IPS-18c (cell line): ENCODE measurements around the gene SLC25A42.
"Not testable (repeated sequence)": the region's sequence is repeated elsewhere in the genome, so short reads cannot be mapped to it uniquely, and the experiment has no call there.

Experiments
- H3K4me3 ChIP-seq: 2 replicates; pipeline ENCODE4 v1.7.0; 2013; ENCODE audit warnings: low read depth, mild to moderate bottlenecking, low read length, moderate library complexity; ENCODE audit not compliant: insufficient read depth
- H3K9me3 ChIP-seq: one replicate; pipeline ENCODE4 v1.6.1; 2013; ENCODE audit warnings: mild to moderate bottlenecking, low read length, moderate library complexity; ENCODE audit not compliant: control insufficient read depth, insufficient read depth

The SLC25A42 gene

DNA sequence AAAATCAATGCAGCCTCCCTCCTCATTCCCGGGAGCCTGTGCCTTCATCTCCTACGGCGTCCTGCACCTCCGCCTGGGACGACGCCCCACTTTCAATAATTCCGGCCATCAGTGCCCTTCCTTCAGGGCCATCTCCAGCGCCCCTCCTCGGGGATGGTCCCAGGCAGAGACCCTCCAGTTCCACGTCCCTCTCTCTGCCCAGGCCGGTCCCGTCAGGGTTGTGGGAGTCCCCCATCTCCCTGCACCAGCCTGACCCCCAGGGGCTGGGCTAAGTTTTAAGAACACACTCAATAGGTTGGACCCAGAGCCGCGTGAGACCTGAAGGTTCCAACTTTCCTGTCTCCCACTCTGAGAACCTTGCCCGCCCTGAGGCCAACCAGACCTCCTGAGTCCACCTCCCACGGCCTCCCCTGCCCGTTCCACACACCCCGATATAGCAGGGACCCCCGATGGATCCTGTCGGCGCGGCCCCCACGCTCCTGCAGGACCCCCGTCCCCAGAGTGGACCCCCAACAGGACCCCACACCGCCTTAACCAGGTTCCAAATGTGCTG lies 73.8 kb downstream of the SLC25A42 start:
- peak overlapping the region; percentile 70 for H3K4me3 ChIP-seq
- H3K9me3 ChIP-seq, result no peaks in the 10 kb centered on the region

DNA sequence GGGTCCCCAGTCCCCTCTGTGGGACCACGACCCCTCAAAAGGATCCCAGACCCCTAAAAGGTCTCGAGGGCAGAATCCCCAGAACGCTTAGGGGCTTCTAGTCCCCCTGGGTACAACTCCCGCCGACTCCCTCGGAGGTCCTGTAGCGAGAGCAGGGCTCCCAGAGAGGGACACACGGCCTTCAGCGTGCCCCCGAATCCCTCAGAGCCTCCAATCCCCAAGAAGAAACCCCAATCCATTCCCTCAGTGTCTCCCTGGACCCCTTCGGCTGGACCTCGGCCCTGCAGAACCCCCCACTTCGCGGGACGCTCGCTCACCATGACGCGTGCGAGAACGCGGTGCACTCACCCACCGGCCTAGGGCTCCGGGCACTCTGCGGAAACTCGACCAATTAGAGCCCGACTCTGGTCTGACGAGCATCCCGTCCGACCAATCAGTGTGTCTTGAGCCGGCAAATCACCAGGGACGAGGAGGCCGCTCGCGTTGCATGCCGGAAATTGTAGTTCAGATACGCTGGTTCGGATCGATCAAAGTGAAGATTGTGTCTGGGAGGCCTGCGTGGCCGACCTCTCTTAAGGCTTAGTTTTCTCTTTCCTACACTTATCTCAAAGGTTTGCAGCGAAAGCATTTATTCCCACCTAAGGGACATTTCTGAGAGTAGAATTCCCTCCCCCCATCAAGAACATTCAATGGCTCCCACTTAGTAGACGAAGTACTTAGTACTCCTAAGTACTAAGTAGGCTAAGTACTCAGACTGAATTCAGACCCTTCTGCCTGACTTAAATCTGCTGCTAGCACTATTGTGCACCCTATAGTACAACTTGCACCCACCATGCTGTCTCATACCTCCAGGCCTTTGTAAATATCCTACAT lies 74.6 kb downstream of the SLC25A42 start, which contains the start of gene TMEM161A:
TSS of gene TMEM161A (minus strand) at position 370 of the 873 bp plus-strand sequence. CDS start at position 320, 50 bp downstream.
- H3K4me3 ChIP-seq, result peak within 1 kb of the TSS; percentile 70

DNA sequence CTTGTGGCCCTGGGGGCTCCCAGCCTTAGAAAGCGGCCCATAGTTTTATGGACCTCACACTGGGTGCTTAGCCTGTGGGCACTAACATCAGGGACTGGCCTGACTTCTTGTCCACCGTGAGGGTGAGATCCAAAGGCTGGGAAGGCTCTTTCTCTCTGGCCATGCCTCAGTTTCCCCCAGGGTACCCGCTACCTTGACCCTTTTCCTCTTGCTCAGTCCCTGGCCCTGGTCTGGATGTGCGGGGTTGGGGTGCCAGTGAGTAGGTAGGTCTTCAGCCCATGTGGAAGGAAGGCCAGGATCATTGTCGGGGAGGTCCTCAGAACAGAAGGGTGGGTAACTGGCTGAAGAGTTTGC lies 76.1 kb downstream of the SLC25A42 start:
- H3K4me3 ChIP-seq, result no peak overlapping the region

More for the DNA sequence above, 74.6 kb downstream of the SLC25A42 start, which contains the start of gene TMEM161A:
- no peaks in the 10 kb centered on the region for H3K9me3 ChIP-seq

GRCh38 chr19:19140476-19140875 lies 76.7 kb downstream of the SLC25A42 start:
- Histone ChIP-seq H3K4me3 (no peak overlapping the region), H3K9me3 (no peaks in the 10 kb centered on the region)

More for the DNA sequence above, 76.1 kb downstream of the SLC25A42 start:
- H3K9me3 ChIP-seq, result no peaks in the 10 kb centered on the region

GRCh38 chr19:19142347-19142746 lies 78.6 kb downstream of the SLC25A42 start:
- H3K4me3 ChIP-seq, result no peak overlapping the region

DNA sequence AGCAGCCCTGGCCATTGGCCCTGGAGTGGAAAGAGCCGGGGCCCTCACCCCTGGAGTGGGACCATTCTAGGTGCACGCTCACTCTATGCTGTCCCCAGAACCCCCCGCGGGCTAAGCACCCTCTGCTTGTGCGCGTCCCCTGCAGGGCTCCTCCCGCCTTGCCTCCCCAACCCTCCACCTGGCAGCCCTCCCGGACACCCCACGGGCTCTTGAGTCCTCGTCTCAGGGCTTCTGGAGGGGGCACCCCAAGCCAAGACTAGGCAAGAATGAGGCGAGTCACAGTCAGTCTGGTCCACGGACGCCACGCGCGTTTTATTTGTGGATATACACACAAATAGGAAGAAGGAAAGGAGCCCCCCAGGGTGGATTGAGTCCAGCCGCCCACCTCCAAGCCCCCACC lies 81.5 kb downstream of the SLC25A42 start:
- Histone ChIP-seq H3K4me3 (no peak overlapping the region), H3K9me3 (peaks cover 2% of the 10 kb centered on the region)

More at GRCh38 chr19:19142347-19142746, 78.6 kb downstream of the SLC25A42 start:
- peaks cover 2% of the 10 kb centered on the region for H3K9me3 ChIP-seq

GRCh38 chr19:19145684-19146608 lies 82.2 kb downstream of the SLC25A42 start:
- Histone ChIP-seq H3K4me3 (no peak overlapping the region), H3K9me3 (peaks cover 2% of the 10 kb centered on the region)

GRCh38 chr19:19146865-19147264 lies 83.1 kb downstream of the SLC25A42 start:
- H3K9me3 ChIP-seq, result peaks cover 2% of the 10 kb centered on the region
- no peak overlapping the region for H3K4me3 ChIP-seq

GRCh38 chr19:19147344-19147743 lies 83.5 kb downstream of the SLC25A42 start:
- H3K4me3 ChIP-seq, result no peak overlapping the region
- H3K9me3 ChIP-seq, result peaks cover 2% of the 10 kb centered on the region

GRCh38 chr19:19148504-19148903 lies 84.7 kb downstream of the SLC25A42 start:
- not testable (repeated sequence) for H3K4me3 ChIP-seq

DNA sequence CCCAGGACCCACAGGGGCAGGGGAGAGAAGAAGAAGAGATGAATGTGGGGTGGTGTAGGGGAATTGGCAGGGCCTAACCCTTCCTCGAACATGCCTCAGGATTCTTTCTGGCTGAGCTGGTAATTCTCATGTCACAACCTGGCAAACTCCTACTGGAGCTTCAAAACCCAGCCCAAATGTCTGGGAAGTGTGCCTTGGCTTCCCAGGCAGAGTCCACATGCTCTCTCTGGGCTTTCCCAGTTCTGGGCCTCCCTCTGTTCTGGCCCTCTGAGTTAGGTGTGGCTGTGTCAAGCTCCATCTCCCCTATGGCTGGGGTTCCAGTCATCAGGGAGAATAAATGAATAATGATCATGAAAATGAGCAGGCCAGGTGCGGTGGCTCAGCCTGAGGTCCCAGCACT lies 85.6 kb downstream of the SLC25A42 start:
- H3K9me3 ChIP-seq, result peaks cover 4% of the 10 kb centered on the region
- no peak overlapping the region for H3K4me3 ChIP-seq

More at GRCh38 chr19:19148504-19148903, 84.7 kb downstream of the SLC25A42 start:
- not testable (repeated sequence) for H3K9me3 ChIP-seq

DNA sequence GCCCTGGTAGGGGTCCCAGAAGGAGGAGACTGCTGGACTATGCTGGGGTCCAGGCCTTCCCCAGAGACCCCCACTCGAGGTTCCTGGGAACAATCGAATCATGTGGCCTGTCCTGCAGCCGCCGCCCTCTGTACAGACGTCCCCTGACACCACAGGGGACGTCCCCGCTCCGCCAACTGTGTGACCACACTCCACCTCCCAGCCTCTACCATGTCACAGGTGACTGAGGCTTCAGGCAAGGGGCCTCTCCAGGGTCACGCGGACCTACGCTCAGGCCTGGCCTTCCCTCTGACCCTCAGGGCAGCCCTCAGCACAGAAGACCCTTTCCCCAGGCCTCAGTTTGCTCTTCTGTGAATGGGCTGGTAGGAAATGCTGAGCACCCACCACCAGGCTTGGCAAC lies 87.6 kb downstream of the SLC25A42 start:
- H3K9me3 ChIP-seq, result peaks cover 4% of the 10 kb centered on the region
- no peak overlapping the region for H3K4me3 ChIP-seq

- H3K4me3 ChIP-seq, result no peak overlapping the region
- H3K9me3 ChIP-seq, result peaks cover 2% of the 10 kb centered on the region
Measured at GRCh38 chr19:19152668-19153384, 89.0 kb downstream of the SLC25A42 start.

GRCh38 chr19:19154768-19155494 lies 91.1 kb downstream of the SLC25A42 start:
- no peak overlapping the region for H3K4me3 ChIP-seq

GRCh38 chr19:19155495-19156219 lies 91.9 kb downstream of the SLC25A42 start:
- Histone ChIP-seq H3K4me3 (no peak overlapping the region), H3K9me3 (peaks cover 2% of the 10 kb centered on the region)

More at GRCh38 chr19:19154768-19155494, 91.1 kb downstream of the SLC25A42 start:
- peaks cover 2% of the 10 kb centered on the region for H3K9me3 ChIP-seq

- peaks cover under 1% of the 10 kb centered on the region for H3K9me3 ChIP-seq
- H3K4me3 ChIP-seq, result no peak overlapping the region
Measured at GRCh38 chr19:19157808-19158207, 94.0 kb downstream of the SLC25A42 start.
